ENCODE data around the gene MFSD11.

DNA sequence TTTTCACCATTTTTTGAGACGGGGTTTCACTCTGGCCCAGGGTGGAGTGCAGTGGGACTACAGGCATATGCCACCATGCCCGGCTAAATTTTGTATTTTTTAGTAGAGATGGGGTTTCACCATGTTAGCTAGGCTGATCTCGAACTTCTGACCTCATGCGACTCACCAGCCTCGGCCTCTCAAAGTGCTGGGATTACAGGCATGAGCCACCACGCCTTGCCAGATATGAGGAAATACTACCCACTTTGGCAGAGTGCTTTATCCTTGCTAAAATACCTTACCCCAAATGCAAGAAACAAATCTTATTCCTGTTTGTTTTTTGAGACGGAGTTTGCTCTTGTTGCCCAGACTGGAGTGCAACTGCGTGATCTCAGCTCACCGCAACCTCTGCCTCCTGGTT is 67.4 kb downstream of the MFSD11 start:
- TF ChIP-seq POLR2A (IDR thresholded peaks at IDR 0.05) (no peak), POLR2AphosphoS5 (IDR thresholded peaks at IDR 0.05; ENCODE audit: insufficient read depth in 1 of 2, low read depth in 1 of 2) (no peak)
- TF ChIP-seq, protein P1, sequence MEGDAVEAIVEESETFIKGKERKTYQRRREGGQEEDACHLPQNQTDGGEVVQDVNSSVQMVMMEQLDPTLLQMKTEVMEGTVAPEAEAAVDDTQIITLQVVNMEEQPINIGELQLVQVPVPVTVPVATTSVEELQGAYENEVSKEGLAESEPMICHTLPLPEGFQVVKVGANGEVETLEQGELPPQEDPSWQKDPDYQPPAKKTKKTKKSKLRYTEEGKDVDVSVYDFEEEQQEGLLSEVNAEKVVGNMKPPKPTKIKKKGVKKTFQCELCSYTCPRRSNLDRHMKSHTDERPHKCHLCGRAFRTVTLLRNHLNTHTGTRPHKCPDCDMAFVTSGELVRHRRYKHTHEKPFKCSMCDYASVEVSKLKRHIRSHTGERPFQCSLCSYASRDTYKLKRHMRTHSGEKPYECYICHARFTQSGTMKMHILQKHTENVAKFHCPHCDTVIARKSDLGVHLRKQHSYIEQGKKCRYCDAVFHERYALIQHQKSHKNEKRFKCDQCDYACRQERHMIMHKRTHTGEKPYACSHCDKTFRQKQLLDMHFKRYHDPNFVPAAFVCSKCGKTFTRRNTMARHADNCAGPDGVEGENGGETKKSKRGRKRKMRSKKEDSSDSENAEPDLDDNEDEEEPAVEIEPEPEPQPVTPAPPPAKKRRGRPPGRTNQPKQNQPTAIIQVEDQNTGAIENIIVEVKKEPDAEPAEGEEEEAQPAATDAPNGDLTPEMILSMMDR (IDR thresholded peaks at IDR 0.05) = no peak
